ENCODE data around the gene NAT8L.

- TF ChIP-seq CTCF (IDR thresholded peaks at IDR 0.05) (no peak), POLR2AphosphoS5 (IDR thresholded peaks at IDR 0.05) (no peak), POLR2A (IDR thresholded peaks at IDR 0.05) (no peak), EP300 (IDR thresholded peaks at IDR 0.05; ENCODE audit: low read depth) (no peak)
Measured at GRCh38 chr4:2075171-2075986, 16.3 kb downstream of the NAT8L start.
